Choroid plexus epithelial cell (primary cell): ENCODE measurements around the gene EHD2.
"Not testable (repeated sequence)": the region's sequence is repeated elsewhere in the genome, so short reads cannot be mapped to it uniquely, and the experiment has no call there.

Experiments
- DNase-seq: peaks from one replicate; pipeline ENCODE4 v3.0.0-alpha.2; 2010; ENCODE audit warnings: low read depth
- H3K4me3 ChIP-seq: 2 replicates; pipeline ENCODE4 v1.5.1; 2011; ENCODE audit warnings: low read depth, mild to moderate bottlenecking, control low read depth, low read length, moderate library complexity
- CTCF ChIP-seq: conservative IDR thresholded peaks from 2 replicates; pipeline ENCODE4 v1.5.1; 2011; ENCODE audit warnings: low read depth, mild to moderate bottlenecking, control low read depth, inconsistent platforms, low read length, moderate library complexity

Gene EHD2

GRCh38 chr19:47778049-47778953 lies 65.1 kb downstream of the EHD2 start, which contains the start of gene SELENOW:
TSS of gene SELENOW (plus strand) at chr19:47778703. CDS start at chr19:47778786, 83 bp downstream.
- DNase-seq: peak; percentile 73
- no peak for TF ChIP-seq CTCF

DNA sequence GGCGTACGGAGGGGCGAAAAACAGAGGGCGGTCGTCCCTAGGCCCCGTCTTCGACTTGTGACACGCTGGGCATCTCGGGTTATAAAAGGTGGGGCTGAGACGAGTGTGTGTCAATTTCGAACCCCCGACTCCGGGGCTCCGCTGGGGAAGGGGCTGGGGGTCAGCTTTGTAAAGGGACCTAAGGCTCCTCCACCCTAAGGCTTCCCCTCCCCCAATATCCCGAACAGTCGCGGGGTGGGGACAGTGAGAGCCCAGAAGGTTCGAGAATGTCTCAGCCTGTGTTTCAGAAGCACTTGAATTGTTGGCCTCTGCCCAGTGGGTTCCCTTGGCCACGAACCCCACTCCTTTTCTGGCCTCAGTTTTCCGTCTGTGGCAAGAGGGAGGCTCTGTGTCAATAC lies 65.7 kb downstream of the EHD2 start:
- no peak for TF ChIP-seq CTCF
- DNase-seq: peak; percentile 21
- peak overlapping the region; percentile 92 for H3K4me3 ChIP-seq

More at GRCh38 chr19:47778049-47778953, 65.1 kb downstream of the EHD2 start, which contains the start of gene SELENOW:
- H3K4me3 ChIP-seq: peak within 1 kb of the TSS; percentile 92

DNA sequence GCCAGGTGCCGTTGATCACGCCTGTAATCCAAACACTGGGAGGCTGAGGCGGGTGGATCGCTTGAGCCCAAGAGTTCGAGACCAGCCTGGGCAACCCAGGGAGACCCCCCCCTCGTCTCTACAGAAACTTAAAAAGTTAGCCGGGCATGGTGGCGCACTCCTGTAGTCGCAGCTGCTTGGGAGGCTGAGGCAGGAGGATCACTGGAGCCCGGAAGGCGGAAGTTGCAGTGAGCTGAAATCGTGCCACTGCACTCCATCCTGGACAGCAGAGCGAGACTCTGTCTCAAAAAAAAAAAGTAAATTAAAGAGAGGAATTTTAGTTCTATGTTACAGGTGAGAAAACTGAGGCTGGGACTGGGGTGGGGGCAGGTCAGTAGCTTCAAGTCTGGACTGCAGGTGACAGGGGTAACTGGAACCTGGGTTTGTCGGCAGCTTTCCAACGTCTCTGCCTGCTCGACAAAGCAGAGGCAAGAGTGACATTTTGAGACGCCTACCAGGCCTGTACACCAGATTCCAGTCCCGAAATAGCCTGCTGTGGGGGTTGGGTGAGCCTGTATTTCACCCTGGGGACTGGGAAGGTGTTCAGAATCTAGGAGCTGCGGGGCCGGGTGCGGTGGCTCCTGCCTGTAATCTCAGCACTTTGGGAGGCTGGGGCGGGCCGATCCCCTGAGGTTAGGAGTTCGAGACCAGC lies 66.4 kb downstream of the EHD2 start:
- TF ChIP-seq CTCF: no peak
- DNase-seq: no peak
- H3K4me3 ChIP-seq: peak overlapping the region; percentile 92

GRCh38 chr19:47780215-47780551 lies 67.0 kb downstream of the EHD2 start:
- H3K4me3 ChIP-seq: peak overlapping the region; percentile 5
- DNase-seq: no peak
- TF ChIP-seq CTCF: no peak

DNA sequence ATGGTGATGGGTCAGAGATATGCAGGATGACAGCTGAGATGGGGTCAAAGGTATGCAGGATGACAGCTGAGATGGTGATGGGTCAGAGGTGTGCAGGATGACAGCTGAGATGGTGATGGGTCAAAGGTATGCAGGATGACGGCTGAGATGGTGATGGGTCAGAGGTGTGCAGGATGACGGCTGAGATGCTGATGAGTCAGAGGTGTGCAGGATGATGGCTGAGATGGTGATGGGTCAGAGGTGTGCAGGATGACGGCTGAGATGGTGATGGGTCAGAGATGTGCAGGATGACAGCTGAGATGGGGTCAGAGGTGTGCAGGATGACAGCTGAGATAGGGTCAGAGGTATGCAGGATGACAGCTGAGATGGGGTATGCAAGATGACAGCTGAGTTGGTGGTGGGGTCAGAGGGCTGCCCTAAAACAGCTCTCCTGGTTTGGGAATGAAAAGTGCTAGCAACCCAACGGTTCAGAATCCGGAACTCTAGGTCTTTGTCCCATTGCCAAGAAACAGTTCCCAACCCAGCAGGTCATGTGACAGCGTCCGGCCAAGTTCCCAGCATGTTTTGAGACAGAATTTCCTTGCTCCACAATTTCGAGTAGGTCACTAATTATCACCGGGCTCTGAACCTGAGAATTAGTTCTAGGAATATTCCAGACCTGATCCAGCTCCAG lies 68.5 kb downstream of the EHD2 start:
- peak; percentile 38 for DNase-seq
- no peak for TF ChIP-seq CTCF

DNA sequence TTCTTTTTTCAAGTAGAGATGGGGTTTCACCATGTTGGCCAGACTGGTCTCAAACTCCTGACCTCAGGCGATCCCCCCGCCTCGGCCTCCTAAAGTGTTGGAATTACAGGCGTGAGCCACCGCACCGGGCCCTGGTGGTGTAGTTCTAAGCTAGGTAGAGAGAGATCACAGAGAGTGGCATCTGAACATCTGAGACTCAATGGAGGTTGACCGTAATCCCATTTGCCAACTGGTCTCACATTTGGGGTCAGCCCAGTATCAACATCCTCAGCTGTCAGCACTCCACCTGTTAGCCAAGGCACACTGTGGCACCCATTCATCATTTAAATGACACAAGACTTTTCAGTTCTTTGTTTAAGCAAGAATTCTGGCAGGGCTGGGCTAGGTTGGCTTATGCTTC lies 73.3 kb downstream of the EHD2 start:
- no peak for DNase-seq
- no peak for TF ChIP-seq CTCF
- H3K4me3 ChIP-seq: no peak overlapping the region

More for the DNA sequence above, 68.5 kb downstream of the EHD2 start:
- no peak overlapping the region for H3K4me3 ChIP-seq

GRCh38 chr19:47787307-47787706 lies 74.1 kb downstream of the EHD2 start:
- not testable (repeated sequence) for H3K4me3 ChIP-seq, DNase-seq

- DNase-seq, H3K4me3 ChIP-seq: not testable (repeated sequence)
Observed at GRCh38 chr19:47789811-47790210, 76.6 kb downstream of the EHD2 start.
